HG03103 (cell line): ENCODE data around the gene IL1RL2.

Experiments used
- ATAC-seq: cut with Tn5 transposase; IDR thresholded peaks from one replicate; pipeline ENCODE4 v1.9.1; 2021; ENCODE audit warnings: low read depth; ENCODE audit not compliant: unreplicated experiment

Gene IL1RL2

GRCh38 chr2:102158011-102158755, 28.6 kb upstream of the IL1RL2 start:
- no peak for ATAC-seq

GRCh38 chr2:102159295-102159694, 27.5 kb upstream of the IL1RL2 start:
- ATAC-seq: no peak

- ATAC-seq: no peak
These were observed 20.5 kb upstream of the IL1RL2 start for GRCh38 chr2:102166189-102166845.

GRCh38 chr2:102168026-102168771, 18.6 kb upstream of the IL1RL2 start:
- ATAC-seq: no peak

- no peak for ATAC-seq
These were observed 14.9 kb upstream of the IL1RL2 start for GRCh38 chr2:102171946-102172345.

GRCh38 chr2:102172745-102173144, 14.1 kb upstream of the IL1RL2 start:
- ATAC-seq: no peak

GRCh38 chr2:102176172-102176571, 10.7 kb upstream of the IL1RL2 start:
- ATAC-seq: no peak

- ATAC-seq: no peak
These were observed 8.9 kb upstream of the IL1RL2 start for GRCh38 chr2:102177814-102178478.

GRCh38 chr2:102179061-102179460, 7.8 kb upstream of the IL1RL2 start:
- no peak for ATAC-seq

- no peak for ATAC-seq
These were observed 6.8 kb upstream of the IL1RL2 start for GRCh38 chr2:102179788-102180686.

GRCh38 chr2:102180687-102180999, 6.2 kb upstream of the IL1RL2 start:
- ATAC-seq: no peak

GRCh38 chr2:102181376-102181775, 5.4 kb upstream of the IL1RL2 start:
- no peak for ATAC-seq

GRCh38 chr2:102181919-102182635, 4.7 kb upstream of the IL1RL2 start:
- ATAC-seq: no peak

GRCh38 chr2:102184018-102184417, 2.8 kb upstream of the IL1RL2 start:
- ATAC-seq: no peak

GRCh38 chr2:102184568-102184967, 2.3 kb upstream of the IL1RL2 start:
- no peak for ATAC-seq

GRCh38 chr2:102185347-102185746, 1.5 kb upstream of the IL1RL2 start:
- no peak for ATAC-seq

- ATAC-seq: no peak
These were observed 800 bp downstream of the IL1RL2 start for GRCh38 chr2:102187496-102188150.

- ATAC-seq: no peak
These were observed 3.7 kb downstream of the IL1RL2 start for GRCh38 chr2:102190430-102191107.
